IMR-90 (cell line): ENCODE results near the gene SPTLC3. TPM values are rescaled to one million over a fixed set of nuclear protein-coding genes. Genes with fewer than 3 reads are reported as not detected.

ENCODE experiments used
- ATAC-seq: fragments of 200-7000 bp; cut with Tn5 transposase; 2 replicates; pipeline ENCODE4 v1.9.1; 2020; ENCODE audit warnings: low read depth, mild to moderate bottlenecking, moderate library complexity
- BruUV-seq: library from RNA; stranded (reverse); fragments of 400-500 nt; replicated peaks from 2 replicates; lab custom pipeline; 2021; lab: Mats Ljungman, UMichigan
- CTCF ChIA-PET: fragments of 300-600 bp; formaldehyde crosslinking; extraction: SDS; loops from one replicate; lab custom pipeline; 2021; ENCODE audit warnings: antibody characterized with exemption; lab: Yijun Ruan, JAX
- POLR2A ChIA-PET: fragments of 300-600 bp; sonication (Branson Sonifier 250); formaldehyde crosslinking; loops from one replicate; lab custom pipeline; 2022; ENCODE audit warnings: antibody characterized with exemption; ENCODE audit not compliant: unreplicated experiment; lab: Charles Lee
- DNase-seq: peaks from one replicate; pipeline ENCODE4 v3.0.0; 2013
- H2AFZ ChIP-seq: replicated peaks from 2 replicates; pipeline ENCODE3; 2013; ENCODE audit warnings: low read length, mild to moderate bottlenecking; ENCODE audit not compliant: poor library complexity
- H2AK5ac ChIP-seq: 2 replicates; pipeline ENCODE4 v1.6.1; 2013; ENCODE audit warnings: low read depth, low read length, inconsistent platforms
- H2AK9ac ChIP-seq: replicated peaks from 2 replicates; pipeline ENCODE3; 2013; ENCODE audit warnings: mild to moderate bottlenecking, low read depth, low read length, moderate library complexity; ENCODE audit not compliant: poor library complexity
- H2BK120ac ChIP-seq: 2 replicates; pipeline ENCODE4 v1.6.1; 2013; ENCODE audit warnings: low read depth, low read length, inconsistent platforms
- H2BK15ac ChIP-seq: 3 replicates; pipeline ENCODE4 v1.6.1; 2013; ENCODE audit warnings: low read depth, low read length, inconsistent platforms
- H2BK20ac ChIP-seq: 2 replicates; pipeline ENCODE4 v1.6.1; 2013; ENCODE audit warnings: low read depth, mild to moderate bottlenecking, inconsistent platforms, low read length, moderate library complexity
- H2BK5ac ChIP-seq: 2 replicates; pipeline ENCODE4 v1.6.1; 2013; ENCODE audit warnings: mild to moderate bottlenecking, low read depth, low read length, inconsistent platforms; ENCODE audit not compliant: poor library complexity, severe bottlenecking
- H3K14ac ChIP-seq: replicated peaks from 2 replicates; pipeline ENCODE4 v1.6.1; 2013; ENCODE audit warnings: low read depth, low read length, inconsistent platforms
- H3K18ac ChIP-seq: 2 replicates; pipeline ENCODE4 v1.6.1; 2013; ENCODE audit warnings: low read depth, low read length, control low read depth
- H3K23ac ChIP-seq: 2 replicates; pipeline ENCODE4 v1.6.1; 2013; ENCODE audit warnings: low read depth, low read length, inconsistent platforms
- H3K27ac ChIP-seq: 2 replicates; pipeline ENCODE4 v1.5.1; 2013; ENCODE audit warnings: mild to moderate bottlenecking, control low read depth, low read length; ENCODE audit not compliant: insufficient read depth
- H3K27me3 ChIP-seq: 2 replicates; pipeline ENCODE4 v1.6.1; 2013; ENCODE audit warnings: low read length; ENCODE audit not compliant: control insufficient read depth, insufficient read depth
- H3K36me3 ChIP-seq: 2 replicates; pipeline ENCODE4 v1.6.1; 2013; ENCODE audit warnings: low read length, mixed read lengths; ENCODE audit not compliant: control insufficient read depth, insufficient read depth
- H3K4ac ChIP-seq: 2 replicates; pipeline ENCODE4 v1.6.1; 2013; ENCODE audit warnings: low read depth, low read length, inconsistent platforms
- H3K4me1 ChIP-seq: 2 replicates; pipeline ENCODE4 v1.6.1; 2013; ENCODE audit warnings: low read length, mixed read lengths; ENCODE audit not compliant: control insufficient read depth, insufficient read depth
- H3K4me2 ChIP-seq: 2 replicates; pipeline ENCODE4 v1.6.1; 2013; ENCODE audit warnings: low read depth, mild to moderate bottlenecking, control low read depth, low read length, moderate library complexity
- H3K4me3 ChIP-seq: 2 replicates; pipeline ENCODE4 v1.5.1; 2013; ENCODE audit warnings: low read depth, mild to moderate bottlenecking, control low read depth, low read length, moderate library complexity; ENCODE audit not compliant: insufficient read depth
- H3K56ac ChIP-seq: 2 replicates; pipeline ENCODE4 v1.6.1; 2013; ENCODE audit warnings: low read length, inconsistent platforms; ENCODE audit not compliant: insufficient read depth; ENCODE audit errors: extremely low read depth
- H3K79me1 ChIP-seq, 2 experiments: 2 replicates each; pipeline ENCODE4 v1.6.1; 2013; ENCODE audit warnings: low read length in 2 of 2, inconsistent platforms in 1 of 2, low read depth in 1 of 2
- H3K9ac ChIP-seq: 2 replicates; pipeline ENCODE4 v1.6.1; 2013; ENCODE audit warnings: low read depth, low read length, control low read depth
- H3K9me1 ChIP-seq: 2 replicates; pipeline ENCODE4 v1.6.1; 2013; ENCODE audit warnings: low read length, inconsistent platforms; ENCODE audit not compliant: insufficient read depth
- H3K9me3 ChIP-seq: 2 replicates; pipeline ENCODE4 v1.6.1; 2013; ENCODE audit warnings: low read length; ENCODE audit not compliant: control insufficient read depth, insufficient read depth
- H4K20me1 ChIP-seq: 2 replicates; pipeline ENCODE4 v1.6.1; 2013; ENCODE audit warnings: low read length, inconsistent platforms; ENCODE audit not compliant: insufficient read depth
- H4K5ac ChIP-seq: 2 replicates; pipeline ENCODE4 v1.6.1; 2013; ENCODE audit warnings: mild to moderate bottlenecking, low read depth, low read length, control low read depth
- H4K8ac ChIP-seq, 2 experiments: 2 replicates each; pipeline ENCODE4 v1.6.1; 2013; ENCODE audit warnings: low read depth in 2 of 2, low read length in 2 of 2, control low read depth in 1 of 2, inconsistent platforms in 1 of 2
- H4K91ac ChIP-seq: 2 replicates; pipeline ENCODE4 v1.6.1; 2013; ENCODE audit warnings: low read depth, low read length, inconsistent platforms; ENCODE audit not compliant: insufficient read depth
- CEBPB ChIP-seq: IDR thresholded peaks from 2 replicates; pipeline ENCODE4 v1.6.1; 2012; ENCODE audit warnings: low read depth, low read length, improper control_type of control experiment
- CHD1 ChIP-seq: IDR thresholded peaks from 2 replicates; pipeline ENCODE4 v1.6.1; 2012; ENCODE audit warnings: low read depth, low read length, improper control_type of control experiment
- FOS ChIP-seq: fragments of 150-350 bp; IDR thresholded peaks from 2 replicates; pipeline ENCODE4 v1.6.1; 2016; ENCODE audit warnings: low read depth, low read length
- MAZ ChIP-seq: IDR thresholded peaks from 2 replicates; pipeline ENCODE4 v1.6.1; 2012; ENCODE audit warnings: low read depth, mild to moderate bottlenecking, low read length, improper control_type of control experiment, moderate library complexity, borderline replicate concordance
- MXI1 ChIP-seq: IDR thresholded peaks from 2 replicates; pipeline ENCODE4 v1.6.1; 2012; ENCODE audit warnings: low read depth, mild to moderate bottlenecking, low read length, moderate library complexity, borderline replicate concordance
- NFE2L2 ChIP-seq: fragments of 150-350 bp; IDR thresholded peaks from 2 replicates; pipeline ENCODE4 v1.6.1; 2016; ENCODE audit warnings: low read depth, mild to moderate bottlenecking, low read length
- POLR2A ChIP-seq: IDR thresholded peaks from 2 replicates; pipeline ENCODE4 v1.6.1; 2012; ENCODE audit warnings: mild to moderate bottlenecking, low read depth, low read length
- RAD21 ChIP-seq: IDR thresholded peaks from 2 replicates; pipeline ENCODE4 v1.6.1; 2012; ENCODE audit warnings: low read length, improper control_type of control experiment
- RCOR1 ChIP-seq: IDR thresholded peaks from 2 replicates; pipeline ENCODE4 v1.6.1; 2012; ENCODE audit warnings: mild to moderate bottlenecking, low read length, improper control_type of control experiment; ENCODE audit not compliant: insufficient replicate concordance
- SMC3 ChIP-seq: fragments of 150-350 bp; IDR thresholded peaks from 2 replicates; pipeline ENCODE4 v1.6.1; 2016; ENCODE audit warnings: low read depth, mild to moderate bottlenecking, antibody characterized with exemption, low read length, moderate library complexity
- WGBS, 2 experiments: methylation state at CpG; one replicate each; pipeline versions ENCODE4 v1.1.5 to v1.1.7; 2013; ENCODE audit warnings: missing lambda C conversion rate in 2 of 2; ENCODE audit not compliant: insufficient read length in 1 of 2; ENCODE audit errors: extremely low coverage in 2 of 2; 5-methylcytosine and 5-hydroxymethylcytosine counted together
- dilution Hi-C: fragments of 300-500 bp; cut with HindIII; formaldehyde crosslinking; loops from one replicate; pipeline ENCODE4 v1.14.3; 2018; ENCODE audit warnings: low sequenced_read_pairs; ENCODE audit not compliant: unreplicated experiment
- in situ Hi-C: fragments of 300-500 bp; cut with MboI; formaldehyde crosslinking; loops from 3 replicates; pipeline ENCODE4 v1.14.3; 2019; ENCODE audit warnings: low sequenced_read_pairs, inconsistent platforms, mixed read lengths
- intact Hi-C: fragments of 100-400 bp; cut with micrococcal nuclease; formaldehyde crosslinking; loops from 2 replicates; pipeline ENCODE4 v1.10.0; 2022
- polyA plus RNA-seq, 3 experiments: library from polyadenylated mRNA; depleted of rRNA; stranded (reverse); fragments of >200 nt; gene quantifications; 2 replicates each; pipeline ENCODE4 v1.2.3, GENCODE V29; 2012; ENCODE audit warnings: low replicate concordance in 1 of 3
- total RNA-seq: library from RNA; depleted of rRNA; stranded (reverse); fragments of >200 nt; gene quantifications from 2 replicates; pipeline ENCODE4 v1.2.3, GENCODE V29; 2012

Gene SPTLC3
- total and polyA plus RNA-seq, 2 of the 4 experiments (the other 2 are of a cell fraction): 0.44 to 1.6 TPM

DNA sequence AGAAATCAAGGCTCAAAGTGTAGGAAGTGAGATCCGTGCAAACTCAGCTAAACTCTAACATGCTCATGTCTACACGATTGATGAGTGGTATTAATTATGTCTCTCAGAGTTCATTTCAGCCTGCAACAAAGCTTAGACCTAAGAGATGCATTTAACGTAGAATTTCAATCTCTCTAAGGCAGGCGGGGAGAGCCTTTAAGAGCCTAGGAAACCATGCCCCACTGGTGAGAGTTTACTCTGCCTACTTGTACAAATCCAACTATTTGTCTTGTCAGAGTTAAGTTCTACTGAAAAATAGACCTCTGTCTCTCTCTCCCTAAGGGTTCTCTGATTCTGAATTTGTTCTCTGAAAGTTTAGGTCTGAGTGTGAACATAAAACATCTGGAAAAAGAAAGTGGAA, 100.9 kb downstream of the SPTLC3 start:
- Histone ChIP-seq H3K9me1 (no peaks in the 10 kb centered on the region; the same call in 1 of the 2 replicates), H2BK5ac (no peak overlapping the region), H4K20me1 (no peaks in the 10 kb centered on the region), H3K4me2 (no peak overlapping the region), H2BK20ac (no peak overlapping the region), H3K79me1 (no peaks in the 10 kb centered on the region), H3K9ac (no peak overlapping the region), H4K91ac (no peak overlapping the region), H3K36me3 (no peaks in the 10 kb centered on the region), H2BK15ac (no peak overlapping the region), H2AK5ac (no peak overlapping the region), H4K5ac (no peak overlapping the region), H3K23ac (no peak overlapping the region), H3K9me3 (no peaks in the 10 kb centered on the region), H3K4ac (no peak overlapping the region), H3K27me3 (peaks cover 2% of the 10 kb centered on the region; the same call in 1 of the 2 replicates), H3K18ac (no peak overlapping the region), H2BK120ac (no peak overlapping the region), H2AK9ac (no peak overlapping the region), H3K27ac (no peak overlapping the region), H3K4me1 (no peaks in the 10 kb centered on the region), H3K4me3 (no peak overlapping the region), H3K56ac (no peak overlapping the region), H4K8ac (no peak overlapping the region), H3K14ac (no peak overlapping the region), H2AFZ (no peak overlapping the region)
- no CpG with 5 or more reads among the region's 4 CpGs for WGBS, 2 experiments
- ATAC-seq (no peak), DNase-seq (no peak)
- ChIA-PET CTCF (interaction anchor here (0.6 to 1.6 kb wide), 2 partner anchors 185 to 429 kb away, joined by 3 to 4 read pairs; no protein-coding TSS in a partner anchor), POLR2A (no interaction called here)
- TF ChIP-seq FOS (no peak), POLR2A (no peak), SMC3 (no peak), MAZ (no peak), NFE2L2 (no peak), CEBPB (no peak), RAD21 (no peak), CHD1 (no peak), RCOR1 (no peak), MXI1 (no peak)
- no TSS peak for BruUV-seq
- in situ Hi-C loops (loop anchor here (5.0 to 10.0 kb wide), 2 partner anchors 187 to 435 kb away; no protein-coding TSS in a partner anchor), intact Hi-C loops (no loop called here), dilution Hi-C loops (no loop called here)
